Smooth muscle cell (in vitro differentiated cells): ENCODE data around the gene EZH1. TPM values are rescaled to one million over a fixed set of nuclear protein-coding genes. Genes with fewer than 3 reads are reported as not detected.

Source experiments
- DNase-seq: peaks from one replicate; lab custom pipeline; 2025; ENCODE audit not compliant: unreplicated experiment; lab: John Stamatoyannopoulos, UW
- H2AFZ ChIP-seq: fragments of 200-600 bp; sonication (generic); 2 replicates; pipeline ENCODE4 v1.6.0; 2016; ENCODE audit warnings: antibody characterized with exemption, low read depth, mild to moderate bottlenecking
- H3F3A ChIP-seq: fragments of 200-600 bp; sonication (generic); 2 replicates; pipeline ENCODE4 v1.6.0; 2017; ENCODE audit warnings: antibody characterized with exemption, low read depth
- H3K27ac ChIP-seq: fragments of 200-600 bp; sonication (generic); 2 replicates; pipeline ENCODE4 v1.5.1; 2016; ENCODE audit warnings: low read depth, mild to moderate bottlenecking
- H3K27me3 ChIP-seq: fragments of 200-600 bp; sonication (generic); 2 replicates; pipeline ENCODE4 v1.6.1; 2016; ENCODE audit warnings: low read depth, mild to moderate bottlenecking
- H3K36me3 ChIP-seq: fragments of 200-600 bp; sonication (generic); 2 replicates; pipeline ENCODE4 v1.5.1; 2016; ENCODE audit warnings: low read depth
- H3K4me1 ChIP-seq: fragments of 200-600 bp; sonication (generic); 2 replicates; pipeline ENCODE4 v1.5.1; 2016; ENCODE audit warnings: low read depth
- H3K4me2 ChIP-seq: fragments of 200-600 bp; sonication (generic); 2 replicates; pipeline ENCODE4 v1.6.0; 2016; ENCODE audit warnings: mild to moderate bottlenecking
- H3K4me3 ChIP-seq: fragments of 200-600 bp; sonication (generic); 2 replicates; pipeline ENCODE4 v1.5.1; 2016; ENCODE audit warnings: mild to moderate bottlenecking
- H3K79me2 ChIP-seq: fragments of 200-600 bp; sonication (generic); 2 replicates; pipeline ENCODE4 v1.6.0; 2016; ENCODE audit warnings: low read depth, mild to moderate bottlenecking
- H3K9ac ChIP-seq: fragments of 200-600 bp; sonication (generic); 2 replicates; pipeline ENCODE4 v1.6.0; 2016; ENCODE audit warnings: low read depth
- H3K9me3 ChIP-seq: fragments of 200-600 bp; sonication (generic); replicated peaks from 2 replicates; pipeline ENCODE4 v1.5.1; 2016; ENCODE audit warnings: low read depth
- H4K20me1 ChIP-seq: fragments of 200-600 bp; sonication (generic); 2 replicates; pipeline ENCODE4 v1.6.0; 2016; ENCODE audit warnings: low read depth
- WGBS: methylation state at CpG from one replicate; pipeline ENCODE4 v1.1.7; 2016; ENCODE audit warnings: low lambda C conversion rate; 5-methylcytosine and 5-hydroxymethylcytosine counted together
- polyA plus RNA-seq: library from polyadenylated mRNA; unstranded; fragments of >200 nt; fragmentation: Nextera tagmentation; extraction: Ambion mirVana; gene quantifications from 2 replicates; pipeline ENCODE4 v1.2.1, GENCODE V29; 2016
- total RNA-seq: library from RNA; depleted of rRNA; stranded (reverse); fragments of >200 nt; gene quantifications from 2 replicates; pipeline ENCODE4 v1.2.3, GENCODE V29; 2014
- TF ChIP-seq, protein P1 (sequence below): fragments of 200-600 bp; sonication (generic); IDR thresholded peaks from 2 replicates; pipeline ENCODE4 v1.5.1; 2017; ENCODE audit warnings: borderline replicate concordance, mild to moderate bottlenecking, antibody characterized with exemption; ENCODE audit not compliant: insufficient read depth, poor library complexity, severe bottlenecking

The EZH1 gene
- total and polyA plus RNA-seq, 2 experiments from 2014 or later: 8.0 to 19.4 TPM

DNA sequence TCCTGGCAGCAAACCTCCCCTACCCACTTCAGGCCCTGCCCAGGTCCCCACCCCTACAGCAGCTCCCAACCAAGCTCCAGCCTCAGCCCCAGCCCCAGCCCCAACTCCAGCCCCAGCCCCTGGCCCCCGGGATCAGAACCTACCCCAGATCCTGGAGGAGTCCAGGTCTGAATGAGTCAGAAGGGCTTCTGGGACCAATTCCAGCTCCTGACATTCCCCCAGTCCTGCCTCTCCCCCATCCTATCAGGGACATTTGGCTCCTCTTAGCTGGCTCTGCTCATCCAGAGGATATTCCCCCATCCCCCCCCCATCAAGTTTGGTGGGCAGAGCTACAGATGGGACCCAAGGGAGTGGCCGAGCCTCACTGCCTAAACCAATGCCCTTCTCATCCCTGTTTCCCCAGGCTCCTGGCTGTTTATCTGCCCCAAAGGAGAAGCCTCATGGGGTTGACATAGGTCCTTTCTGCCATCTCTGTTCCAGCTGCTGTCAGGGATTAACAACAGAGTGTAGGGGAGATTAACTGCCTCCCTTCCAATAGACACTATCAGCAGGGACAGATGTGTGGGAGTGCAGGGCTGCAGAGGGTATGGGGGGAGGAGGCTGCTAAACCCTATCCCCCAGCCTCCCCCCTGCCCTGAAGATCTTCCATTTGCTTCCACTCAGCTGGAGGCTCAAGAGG, 46.0 kb downstream of the EZH1 start:
- no peak for DNase-seq
- peak overlapping the region; percentile 36 for H3K4me2 ChIP-seq
- WGBS: 26% methylated on average over 2 of the region's 2 CpGs

DNA sequence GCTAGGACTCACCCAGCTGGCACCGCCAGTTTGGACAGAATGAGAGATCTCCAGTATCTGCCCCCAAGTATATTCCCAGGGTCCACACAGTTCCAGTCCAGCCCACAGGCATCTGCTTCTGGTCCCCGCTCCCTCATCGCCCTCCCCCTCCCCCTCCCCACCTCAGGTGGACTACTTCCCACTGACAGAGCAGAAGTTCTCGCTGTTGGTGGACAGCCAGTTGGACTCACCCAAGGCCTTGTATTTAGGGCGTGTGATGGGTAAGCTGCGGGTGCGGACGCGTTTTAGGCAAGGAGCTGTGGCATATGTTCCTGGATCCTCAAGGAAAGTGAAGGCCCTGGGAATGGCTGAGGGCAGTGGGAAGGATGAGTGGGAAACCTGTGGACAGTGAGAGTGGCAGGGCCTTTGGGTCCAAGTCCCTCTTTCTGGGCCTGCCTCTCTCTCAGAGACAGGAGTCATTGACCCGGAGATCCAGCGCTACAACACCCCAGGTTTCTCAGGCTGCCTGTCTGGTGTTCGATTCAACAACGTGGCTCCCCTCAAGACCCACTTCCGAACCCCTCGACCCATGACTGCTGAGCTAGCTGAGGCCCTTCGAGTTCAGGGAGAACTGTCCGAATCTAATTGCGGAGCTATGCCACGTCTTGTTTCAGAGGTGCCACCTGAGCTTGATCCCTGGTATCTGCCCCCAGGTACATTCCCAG, 47.6 kb downstream of the EZH1 start:
- Histone ChIP-seq H3K9me3 (no peaks in the 10 kb centered on the region), H2AFZ (no peak overlapping the region), H3K27ac (no peak overlapping the region), H4K20me1 (no peaks in the 10 kb centered on the region), H3K27me3 (no peaks in the 10 kb centered on the region), H3F3A (no peaks in the 10 kb centered on the region), H3K9ac (no peak overlapping the region), H3K4me2 (no peak overlapping the region), H3K4me1 (peaks cover 14% of the 10 kb centered on the region), H3K79me2 (no peaks in the 10 kb centered on the region), H3K36me3 (no peaks in the 10 kb centered on the region), H3K4me3 (no peak overlapping the region)
- TF ChIP-seq, protein P1, sequence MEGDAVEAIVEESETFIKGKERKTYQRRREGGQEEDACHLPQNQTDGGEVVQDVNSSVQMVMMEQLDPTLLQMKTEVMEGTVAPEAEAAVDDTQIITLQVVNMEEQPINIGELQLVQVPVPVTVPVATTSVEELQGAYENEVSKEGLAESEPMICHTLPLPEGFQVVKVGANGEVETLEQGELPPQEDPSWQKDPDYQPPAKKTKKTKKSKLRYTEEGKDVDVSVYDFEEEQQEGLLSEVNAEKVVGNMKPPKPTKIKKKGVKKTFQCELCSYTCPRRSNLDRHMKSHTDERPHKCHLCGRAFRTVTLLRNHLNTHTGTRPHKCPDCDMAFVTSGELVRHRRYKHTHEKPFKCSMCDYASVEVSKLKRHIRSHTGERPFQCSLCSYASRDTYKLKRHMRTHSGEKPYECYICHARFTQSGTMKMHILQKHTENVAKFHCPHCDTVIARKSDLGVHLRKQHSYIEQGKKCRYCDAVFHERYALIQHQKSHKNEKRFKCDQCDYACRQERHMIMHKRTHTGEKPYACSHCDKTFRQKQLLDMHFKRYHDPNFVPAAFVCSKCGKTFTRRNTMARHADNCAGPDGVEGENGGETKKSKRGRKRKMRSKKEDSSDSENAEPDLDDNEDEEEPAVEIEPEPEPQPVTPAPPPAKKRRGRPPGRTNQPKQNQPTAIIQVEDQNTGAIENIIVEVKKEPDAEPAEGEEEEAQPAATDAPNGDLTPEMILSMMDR: no peak
- WGBS: 97% methylated on average over 19 of the region's 19 CpGs
- no peak for DNase-seq

More for the DNA sequence above, 46.0 kb downstream of the EZH1 start:
- Histone ChIP-seq H3K4me3 (no peak overlapping the region), H3F3A (no peaks in the 10 kb centered on the region), H3K27me3 (no peaks in the 10 kb centered on the region), H3K36me3 (no peaks in the 10 kb centered on the region), H3K79me2 (no peaks in the 10 kb centered on the region), H3K9ac (no peak overlapping the region), H3K4me1 (peaks cover 14% of the 10 kb centered on the region), H4K20me1 (no peaks in the 10 kb centered on the region), H2AFZ (no peak overlapping the region), H3K9me3 (no peaks in the 10 kb centered on the region), H3K27ac (no peak overlapping the region)
- TF ChIP-seq, protein P1: no peak

DNA sequence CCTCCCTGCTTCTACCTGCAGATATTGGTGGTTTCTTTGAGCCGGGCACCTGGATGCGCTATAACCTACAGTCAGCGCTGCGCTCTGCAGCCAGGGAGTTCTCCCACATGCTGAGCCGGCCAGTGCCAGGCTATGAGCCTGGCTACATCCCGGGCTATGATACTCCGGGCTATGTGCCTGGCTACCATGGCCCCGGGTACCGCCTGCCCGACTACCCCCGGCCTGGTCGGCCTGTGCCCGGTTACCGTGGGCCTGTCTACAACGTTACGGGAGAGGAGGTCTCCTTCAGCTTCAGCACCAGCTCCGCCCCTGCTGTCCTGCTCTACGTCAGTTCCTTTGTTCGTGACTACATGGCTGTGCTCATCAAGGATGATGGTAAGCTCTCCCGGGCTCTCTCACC, 49.3 kb downstream of the EZH1 start:
- Histone ChIP-seq H3K4me1 (peaks cover 14% of the 10 kb centered on the region), H3K9me3 (no peaks in the 10 kb centered on the region), H2AFZ (no peak overlapping the region), H3K27ac (no peak overlapping the region), H3K27me3 (no peaks in the 10 kb centered on the region), H3K36me3 (no peaks in the 10 kb centered on the region), H3K4me3 (no peak overlapping the region), H3K4me2 (no peak overlapping the region), H3K9ac (no peak overlapping the region), H4K20me1 (no peaks in the 10 kb centered on the region), H3F3A (no peaks in the 10 kb centered on the region), H3K79me2 (no peaks in the 10 kb centered on the region)
- TF ChIP-seq, protein P1: no peak
- 98% methylated on average over 20 of the region's 20 CpGs for WGBS
- no peak for DNase-seq
